Spleen (tissue), 11 donors: ENCODE data around the gene TENT5C. TPM values are rescaled to one million over a fixed set of nuclear protein-coding genes. Genes with fewer than 3 reads are reported as not detected.

Source experiments
- DNase-seq: peaks from one replicate; pipeline ENCODE4 v3.0.0-alpha.2; 2020
- H3K27ac ChIP-seq, 8 donors: fragments of 200-600 bp; sonication (generic) in 7 of 8; 1 replicate in 4 of 8; 2 replicates in 4 of 8; pipeline versions ENCODE4 v1.5.0 to v1.8.0; 2016 to 2021; ENCODE audit warnings: inconsistent platforms in 4 of 8, mild to moderate bottlenecking in 4 of 8, moderate library complexity in 1 of 8
- H3K27me3 ChIP-seq, 7 donors: fragments of 200-600 bp; sonication (generic) in 6 of 7; replicated peaks in 1 of 7; 1 replicate in 4 of 7; 2 replicates in 3 of 7; pipeline versions ENCODE4 v1.5.0 to v1.8.0; 2016 to 2021; ENCODE audit warnings: inconsistent platforms in 3 of 7, mild to moderate bottlenecking in 1 of 7
- H3K36me3 ChIP-seq, 6 donors: fragments of 200-600 bp; sonication (generic) in 5 of 6; 1 replicate in 4 of 6; 2 replicates in 2 of 6; pipeline versions ENCODE4 v1.5.0 to v1.8.0; 2016 to 2021; ENCODE audit warnings: inconsistent platforms in 2 of 6
- H3K4me1 ChIP-seq, 6 donors: fragments of 200-600 bp; sonication (generic) in 5 of 6; 1 replicate in 3 of 6; 2 replicates in 3 of 6; pipeline versions ENCODE4 v1.5.0 to v1.8.0; 2016 to 2021; ENCODE audit warnings: inconsistent platforms in 3 of 6
- H3K4me3 ChIP-seq, 8 donors: fragments of 200-600 bp; sonication (generic) in 7 of 8; 1 replicate in 4 of 8; 2 replicates in 4 of 8; pipeline versions ENCODE4 v1.5.0 to v1.8.0; 2016 to 2021; ENCODE audit warnings: inconsistent platforms in 4 of 8, mild to moderate bottlenecking in 4 of 8, moderate library complexity in 2 of 8
- H3K9me3 ChIP-seq, 8 donors: fragments of 200-600 bp; sonication (generic) in 7 of 8; 1 replicate in 4 of 8; 2 replicates in 4 of 8; pipeline versions ENCODE4 v1.5.0 to v1.8.0; 2016 to 2021; ENCODE audit warnings: inconsistent platforms in 4 of 8
- POLR2A ChIP-seq, 3 donors: fragments of 450-650 bp; IDR thresholded peaks; one replicate each; pipeline ENCODE4 v1.5.1; 2017; ENCODE audit warnings: antibody characterized with exemption in 3 of 3, mild to moderate bottlenecking in 1 of 3
- POLR2AphosphoS5 ChIP-seq, 3 donors: sonication (generic); formaldehyde crosslinking; IDR thresholded peaks; one replicate each; pipeline ENCODE4 v1.5.1; 2017; ENCODE audit warnings: antibody characterized with exemption in 3 of 3
- WGBS, 5 donors: extraction: QIAGEN DNeasy Blood & Tissue Kit in 3 of 5; methylation state at CpG; one replicate each; pipeline versions ENCODE4 v1.1.5 to v1.1.7; 2013 to 2018; 5-methylcytosine and 5-hydroxymethylcytosine counted together
- intact Hi-C: fragments of 100-400 bp; cut with DNase I; formaldehyde crosslinking; loops from one replicate; pipeline ENCODE4 v1.15.0; 2023; ENCODE audit warnings: low total_unique reads
- polyA plus RNA-seq, 3 donors: library from polyadenylated mRNA; stranded (reverse); fragments of 200-250 nt; gene quantifications; one replicate each; pipeline ENCODE4 v1.2.1, GENCODE V29; 2013
- total RNA-seq, 7 donors: library from RNA; depleted of rRNA in 3 of 7; stranded (reverse); fragments of >200 nt in 3 of 7; fragmentation: NEBNext Ultra II Directional in 4 of 7; extraction: Animal tissue kit (Norgen Biotek cat#: 25700) in 4 of 7; gene quantifications; one replicate each; pipeline versions ENCODE4 v1.1.0 to v1.2.1, GENCODE V29; 2016 to 2021
- TF ChIP-seq, protein P1 (sequence below), 11 experiments: fragments of 200-600 bp in 7 of 11; fragments of 450-650 bp in 4 of 11; sonication (generic) in 4 of 11; IDR thresholded peaks in 8 of 11; conservative IDR thresholded peaks in 3 of 11; 1 replicate in 7 of 11; 2 replicates in 4 of 11; pipeline versions ENCODE4 v1.4.0 to v1.8.0; 2016 to 2021; ENCODE audit warnings: antibody characterized with exemption in 11 of 11, inconsistent platforms in 4 of 11, mild to moderate bottlenecking in 1 of 11
- donor health status: healthy with polysubstance abuse.
- donor health status: DM: no; HTN: no; CAD: no; lungs with moderate emphysema.
- donor health status: DM: no; HTN: no; CAD: no.
- donor health status: Bipolar disorder and iron deficiency.
- donor health status: healthy.
- donor health status: DM: no; HTN: no; CAD: no.
- donor health status: DM: yes; HTN: yes; CAD: no.

TENT5C gene
- total and polyA plus RNA-seq, 10 donors, result 5.6 to 181 (median 37.0) TPM

DNA sequence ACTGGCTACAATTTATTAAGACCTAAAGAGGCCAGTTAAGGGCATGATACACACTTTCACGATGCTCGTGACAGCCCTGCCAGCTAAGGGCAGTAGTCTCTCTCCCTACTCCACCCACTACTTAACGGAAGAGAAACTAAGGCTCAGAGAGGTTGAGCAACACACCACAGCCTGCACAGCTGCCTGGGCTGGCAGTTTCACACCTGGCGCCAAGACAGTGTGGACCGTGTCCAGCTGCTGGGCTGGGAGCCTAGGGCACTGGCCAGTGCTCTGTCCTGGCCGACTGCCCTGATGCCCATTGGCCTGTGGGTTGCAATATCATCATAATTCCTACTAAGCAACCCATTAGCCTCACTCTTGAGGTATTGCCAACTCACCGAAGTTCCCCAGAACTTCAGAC, 27.6 kb downstream of the TENT5C start:
- peak; percentile 45 for DNase-seq
- Histone ChIP-seq H3K4me3 (no peak overlapping the region), H3K36me3 (no peaks in the 10 kb centered on the region), H3K9me3 (no peaks in the 10 kb centered on the region), H3K27ac (peak overlapping the region in 2 of 8 donors; percentile 56 to 68), H3K4me1 (peaks cover 0 to 75% (median 37%) of the 10 kb centered on the region in 6 donors), H3K27me3 (no peaks in the 10 kb centered on the region)
- intact Hi-C loops, result no loop called here
- TF ChIP-seq, protein P1, sequence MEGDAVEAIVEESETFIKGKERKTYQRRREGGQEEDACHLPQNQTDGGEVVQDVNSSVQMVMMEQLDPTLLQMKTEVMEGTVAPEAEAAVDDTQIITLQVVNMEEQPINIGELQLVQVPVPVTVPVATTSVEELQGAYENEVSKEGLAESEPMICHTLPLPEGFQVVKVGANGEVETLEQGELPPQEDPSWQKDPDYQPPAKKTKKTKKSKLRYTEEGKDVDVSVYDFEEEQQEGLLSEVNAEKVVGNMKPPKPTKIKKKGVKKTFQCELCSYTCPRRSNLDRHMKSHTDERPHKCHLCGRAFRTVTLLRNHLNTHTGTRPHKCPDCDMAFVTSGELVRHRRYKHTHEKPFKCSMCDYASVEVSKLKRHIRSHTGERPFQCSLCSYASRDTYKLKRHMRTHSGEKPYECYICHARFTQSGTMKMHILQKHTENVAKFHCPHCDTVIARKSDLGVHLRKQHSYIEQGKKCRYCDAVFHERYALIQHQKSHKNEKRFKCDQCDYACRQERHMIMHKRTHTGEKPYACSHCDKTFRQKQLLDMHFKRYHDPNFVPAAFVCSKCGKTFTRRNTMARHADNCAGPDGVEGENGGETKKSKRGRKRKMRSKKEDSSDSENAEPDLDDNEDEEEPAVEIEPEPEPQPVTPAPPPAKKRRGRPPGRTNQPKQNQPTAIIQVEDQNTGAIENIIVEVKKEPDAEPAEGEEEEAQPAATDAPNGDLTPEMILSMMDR (IDR thresholded peaks at IDR 0.05 in 8 of 11, conservative IDR thresholded peaks at IDR 0.05 in 3 of 11), result no peak
- TF ChIP-seq POLR2AphosphoS5 (IDR thresholded peaks at IDR 0.05) (peak in 1 of 3 donors; percentile 34), POLR2A (IDR thresholded peaks at IDR 0.05) (no peak)
- WGBS, 5 donors, result 70 to 86% (median 81%) methylated on average over 7 of the region's 7 CpGs

DNA sequence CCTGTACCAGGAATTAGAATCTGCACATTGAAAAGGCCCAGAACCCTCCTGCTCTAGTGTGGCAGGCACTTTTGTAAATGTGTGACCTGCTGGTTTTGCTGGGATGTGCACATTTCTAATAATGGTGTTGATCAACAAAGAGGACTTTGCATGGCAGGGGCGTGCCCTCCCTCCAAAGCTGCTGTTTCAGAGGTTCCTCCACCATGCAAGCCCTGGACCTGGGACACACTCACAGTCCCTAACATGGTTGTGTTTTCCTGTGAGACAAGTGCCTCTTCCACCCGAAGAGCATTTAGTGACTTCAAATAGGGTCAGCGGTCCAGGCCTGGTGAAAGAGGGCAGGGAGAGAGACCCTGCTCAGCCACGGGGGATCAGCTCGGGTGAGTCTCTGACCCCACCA, 28.1 kb downstream of the TENT5C start:
- no peaks in the 10 kb centered on the region for H3K27me3 ChIP-seq
- no peaks in the 10 kb centered on the region for H3K36me3 ChIP-seq
- intact Hi-C loops, result no loop called here
- H3K9me3 ChIP-seq, result no peaks in the 10 kb centered on the region
- H3K4me3 ChIP-seq, result no peak overlapping the region
- DNase-seq, result peak; percentile 44
- H3K27ac ChIP-seq, result peak overlapping the region in 2 of 8 donors; percentile 56 to 68
- H3K4me1 ChIP-seq, result peaks cover 0 to 72% (median 36%) of the 10 kb centered on the region in 6 donors
- WGBS, 5 donors, result 89 to 100% (median 91%) methylated on average over 5 of the region's 5 CpGs
- no peak for TF ChIP-seq POLR2AphosphoS5 (IDR thresholded peaks at IDR 0.05)
- TF ChIP-seq, protein P1 (IDR thresholded peaks at IDR 0.05 in 8 of 11, conservative IDR thresholded peaks at IDR 0.05 in 3 of 11), result no peak
- TF ChIP-seq POLR2A (IDR thresholded peaks at IDR 0.05), result no peak

DNA sequence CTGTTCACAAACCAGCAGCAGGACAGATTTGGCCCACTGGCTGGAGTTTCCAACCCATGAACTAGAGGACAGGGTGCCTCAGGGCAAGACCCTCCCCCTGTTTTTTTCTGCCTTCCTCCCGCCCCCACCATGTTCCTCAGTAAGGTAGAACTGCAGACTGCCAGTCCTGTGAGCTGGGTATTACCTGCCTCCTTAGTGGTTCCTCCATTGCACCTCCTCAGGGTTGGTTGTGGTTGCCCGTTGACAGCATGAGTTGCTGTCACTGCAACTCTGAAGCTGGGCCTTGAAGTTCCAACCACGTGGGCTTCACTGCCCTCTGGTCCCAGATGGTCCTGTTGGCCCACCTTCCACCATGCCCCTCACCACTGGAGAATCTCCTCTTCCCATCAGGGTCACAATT, 28.8 kb downstream of the TENT5C start:
- H3K27me3 ChIP-seq, result no peaks in the 10 kb centered on the region
- 65 to 89% (median 84%) methylated on average over 3 of the region's 3 CpGs for WGBS, 5 donors
- peak; percentile 44 for DNase-seq
- intact Hi-C loops, result no loop called here
- H3K4me3 ChIP-seq, result no peak overlapping the region
- H3K36me3 ChIP-seq, result no peaks in the 10 kb centered on the region
- TF ChIP-seq POLR2AphosphoS5 (IDR thresholded peaks at IDR 0.05), result no peak
- TF ChIP-seq POLR2A (IDR thresholded peaks at IDR 0.05), result no peak
- TF ChIP-seq, protein P1 (IDR thresholded peaks at IDR 0.05 in 8 of 11, conservative IDR thresholded peaks at IDR 0.05 in 3 of 11), result no peak
- no peaks in the 10 kb centered on the region for H3K9me3 ChIP-seq
- H3K27ac ChIP-seq, result peak overlapping the region in 1 of 8 donors; percentile 29
- peaks cover 0 to 66% (median 36%) of the 10 kb centered on the region in 6 donors for H3K4me1 ChIP-seq

DNA sequence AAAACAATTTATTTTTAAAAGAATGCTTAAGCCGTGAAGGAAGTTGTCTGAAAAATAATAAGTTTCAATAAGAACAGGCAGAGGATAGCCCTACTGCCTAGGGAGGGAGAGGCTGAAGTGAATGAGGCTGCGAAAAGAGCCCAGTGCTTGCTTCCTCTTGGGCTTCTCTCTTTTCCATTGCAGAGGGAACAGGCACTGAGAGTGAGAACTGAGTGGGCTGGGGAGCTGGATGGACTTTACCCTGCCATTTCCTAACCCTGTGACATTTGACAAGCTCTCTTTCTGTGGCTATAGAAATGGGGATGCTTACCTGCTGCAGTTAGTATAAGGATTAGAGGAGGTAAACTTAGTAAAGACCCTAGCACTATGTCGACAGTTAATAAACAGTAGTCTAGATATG, 30.0 kb downstream of the TENT5C start:
- Histone ChIP-seq H3K9me3 (no peaks in the 10 kb centered on the region), H3K4me1 (peaks cover 0 to 57% (median 35%) of the 10 kb centered on the region in 6 donors), H3K27ac (peak overlapping the region in 2 of 8 donors; percentile 29 to 31), H3K27me3 (no peaks in the 10 kb centered on the region), H3K36me3 (no peaks in the 10 kb centered on the region), H3K4me3 (no peak overlapping the region)
- WGBS, 5 donors, result 83 to 88% (median 87%) methylated on average over 3 of the region's 3 CpGs
- no peak for DNase-seq
- TF ChIP-seq, protein P1 (IDR thresholded peaks at IDR 0.05 in 8 of 11, conservative IDR thresholded peaks at IDR 0.05 in 3 of 11), result no peak
- no peak for TF ChIP-seq POLR2A (IDR thresholded peaks at IDR 0.05)
- no peak for TF ChIP-seq POLR2AphosphoS5 (IDR thresholded peaks at IDR 0.05)
- intact Hi-C loops, result no loop called here
